ENCODE data around the gene ST8SIA5.

The ST8SIA5 gene

DNA sequence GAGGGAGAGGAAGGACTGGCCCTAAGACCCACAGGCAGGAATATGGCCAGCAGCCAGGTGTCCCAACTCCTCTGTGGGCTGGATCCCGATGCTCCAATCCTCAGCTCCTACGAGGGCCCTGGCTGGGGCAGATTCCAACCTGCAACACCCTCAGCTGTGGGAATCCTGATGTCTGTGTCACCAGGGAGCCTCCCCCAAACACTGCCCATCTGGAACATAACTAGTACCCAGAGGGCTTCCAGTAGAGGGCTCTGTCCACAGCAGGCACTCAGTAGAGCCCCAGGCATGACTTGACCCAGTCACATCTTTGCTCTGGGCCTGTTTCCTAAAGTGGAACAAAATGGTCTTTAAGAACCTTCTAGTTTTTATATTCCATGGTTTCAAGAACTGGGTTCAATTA is 79.2 kb downstream of the ST8SIA5 start:
- Histone ChIP-seq H3K4me3 (ENCODE audit: control insufficient read depth in 1 of 7, extremely low read depth in 1 of 7, insufficient read depth in 4 of 7, low read depth in 2 of 7, low read length in 6 of 7) (no peak overlapping the region), H3K27me3 (replicated peaks in 2 of 5; ENCODE audit: control insufficient read depth in 4 of 5, insufficient read depth in 5 of 5, low read length in 4 of 5) (peaks cover 0 to 39% (median 11%) of the 10 kb centered on the region in 5 experiments), H3K36me3 (ENCODE audit: control insufficient read depth in 4 of 4, insufficient read depth in 4 of 4, low read length in 3 of 4) (no peaks in the 10 kb centered on the region), H3K27ac (ENCODE audit: insufficient read depth in 1 of 2, low read depth in 1 of 2, low read length in 2 of 2, poor library complexity in 1 of 2, severe bottlenecking in 2 of 2) (no peak overlapping the region), H3K9me3 (ENCODE audit: control extremely low read depth in 1 of 5, control insufficient read depth in 4 of 5, insufficient read depth in 2 of 5, low read depth in 1 of 5, low read length in 4 of 5) (peaks cover 0 to 4% (median 0%) of the 10 kb centered on the region in 5 experiments), H3K4me1 (ENCODE audit: control extremely low read depth in 1 of 4, control insufficient read depth in 4 of 4, insufficient read depth in 4 of 4, low read length in 3 of 4) (peaks cover 0 to under 1% (median under 1%) of the 10 kb centered on the region in 4 experiments)
- DNase-seq = peak in 1 of 3 donors; percentile 5
- ChIA-PET POLR2A (interaction anchor here (0.6 kb wide), 1 partner anchor 419 kb away, joined by 5 read pairs; no protein-coding TSS in a partner anchor), CTCF (interaction anchor here (1.4 kb wide), 1 partner anchor 21 kb away, joined by 3 read pairs; the partner anchor contains the start of gene LOXHD1)
- 92% methylated on average over 2 of the region's 2 CpGs for WGBS (ENCODE audit: insufficient coverage)

DNA sequence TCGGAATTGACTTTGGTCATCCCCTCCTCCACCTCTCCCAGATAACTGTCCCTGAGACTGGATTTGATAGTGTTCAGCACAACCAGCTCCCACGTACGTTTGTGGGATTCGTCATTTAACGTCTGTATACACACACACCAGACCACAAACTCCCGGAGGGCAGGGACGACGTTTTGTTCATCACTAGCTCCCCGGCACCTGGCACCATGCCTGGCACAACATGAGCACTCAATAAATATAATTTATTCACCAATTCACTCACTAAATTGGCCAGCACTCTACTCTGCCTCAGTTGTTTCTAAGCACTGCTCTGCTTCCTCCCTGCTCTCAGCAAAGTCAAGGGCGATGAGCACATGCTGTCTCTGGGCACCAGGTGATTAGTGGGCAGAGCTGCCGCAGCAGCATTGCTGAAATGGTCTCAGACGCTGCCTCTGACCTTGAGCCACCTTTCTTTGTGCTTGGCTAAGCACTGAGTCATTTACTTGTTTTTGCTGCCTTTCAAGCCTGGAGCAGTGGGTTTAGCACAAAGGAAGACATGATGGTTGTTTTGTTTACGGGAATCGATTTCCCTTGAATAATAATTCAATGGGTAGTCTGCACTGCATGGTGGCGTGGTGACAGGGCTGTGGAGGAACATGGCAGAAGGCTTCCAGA is 80.5 kb downstream of the ST8SIA5 start:
- POLR2A ChIA-PET = no interaction called here
- H3K27ac ChIP-seq (ENCODE audit: insufficient read depth in 1 of 2, low read depth in 1 of 2, low read length in 2 of 2, poor library complexity in 1 of 2, severe bottlenecking in 2 of 2) = no peak overlapping the region
- 88% methylated on average over 15 of the region's 15 CpGs for WGBS (ENCODE audit: insufficient coverage)

DNA sequence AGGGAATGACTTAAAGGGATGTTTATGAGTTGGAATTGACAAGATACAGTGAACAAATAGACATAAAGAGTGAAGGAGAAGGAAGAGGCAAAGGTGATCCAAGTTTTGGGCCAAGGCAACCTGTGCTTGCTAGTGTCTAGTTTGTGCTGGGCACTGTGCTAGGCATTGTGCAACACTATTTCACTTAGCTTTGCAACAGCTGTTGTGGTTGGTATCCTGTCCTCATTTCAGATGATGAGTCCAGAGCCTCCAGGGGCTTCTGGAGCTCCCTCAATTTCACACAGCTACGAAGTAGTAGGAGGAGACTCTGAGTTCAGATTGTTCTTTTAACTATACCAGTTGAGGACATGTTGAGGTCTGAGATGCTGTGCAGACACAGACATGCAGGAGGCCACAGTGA is 81.7 kb downstream of the ST8SIA5 start:
- Histone ChIP-seq H3K36me3 (ENCODE audit: control insufficient read depth in 4 of 4, insufficient read depth in 4 of 4, low read length in 3 of 4) (no peaks in the 10 kb centered on the region), H3K27me3 (replicated peaks in 2 of 5; ENCODE audit: control insufficient read depth in 4 of 5, insufficient read depth in 5 of 5, low read length in 4 of 5) (peaks cover 0 to 53% (median 16%) of the 10 kb centered on the region in 5 experiments), H3K27ac (ENCODE audit: insufficient read depth in 1 of 2, low read depth in 1 of 2, low read length in 2 of 2, poor library complexity in 1 of 2, severe bottlenecking in 2 of 2) (no peak overlapping the region), H3K4me3 (ENCODE audit: control insufficient read depth in 1 of 7, extremely low read depth in 1 of 7, insufficient read depth in 4 of 7, low read depth in 2 of 7, low read length in 6 of 7) (no peak overlapping the region), H3K9me3 (ENCODE audit: control extremely low read depth in 1 of 5, control insufficient read depth in 4 of 5, insufficient read depth in 2 of 5, low read depth in 1 of 5, low read length in 4 of 5) (peaks cover 0 to 4% (median 0%) of the 10 kb centered on the region in 5 experiments), H3K4me1 (ENCODE audit: control extremely low read depth in 1 of 4, control insufficient read depth in 4 of 4, insufficient read depth in 4 of 4, low read length in 3 of 4) (peaks cover 0 to 3% (median under 1%) of the 10 kb centered on the region in 4 experiments)
- DNase-seq = no peak
- 100% methylated on average over 1 of the region's 1 CpG for WGBS (ENCODE audit: insufficient coverage)
- ChIA-PET CTCF (interaction anchor here (0.8 kb wide), 1 partner anchor 529 kb away, joined by 3 read pairs; no protein-coding TSS in a partner anchor), POLR2A (no interaction called here)

More for the DNA sequence above, 80.5 kb downstream of the ST8SIA5 start:
- Histone ChIP-seq H3K4me3 (ENCODE audit: control insufficient read depth in 1 of 7, extremely low read depth in 1 of 7, insufficient read depth in 4 of 7, low read depth in 2 of 7, low read length in 6 of 7) (no peak overlapping the region), H3K9me3 (ENCODE audit: control extremely low read depth in 1 of 5, control insufficient read depth in 4 of 5, insufficient read depth in 2 of 5, low read depth in 1 of 5, low read length in 4 of 5) (peaks cover 0 to 4% (median 0%) of the 10 kb centered on the region in 5 experiments), H3K27me3 (replicated peaks in 2 of 5; ENCODE audit: control insufficient read depth in 4 of 5, insufficient read depth in 5 of 5, low read length in 4 of 5) (peaks cover 0 to 41% (median 16%) of the 10 kb centered on the region in 5 experiments), H3K4me1 (ENCODE audit: control extremely low read depth in 1 of 4, control insufficient read depth in 4 of 4, insufficient read depth in 4 of 4, low read length in 3 of 4) (peaks cover 0 to 3% (median under 1%) of the 10 kb centered on the region in 4 experiments), H3K36me3 (ENCODE audit: control insufficient read depth in 4 of 4, insufficient read depth in 4 of 4, low read length in 3 of 4) (no peaks in the 10 kb centered on the region)
- CTCF ChIA-PET = interaction anchor here (0.7 kb wide), 1 partner anchor 18 kb away, joined by 3 read pairs; no protein-coding TSS in a partner anchor
- no peak for DNase-seq

DNA sequence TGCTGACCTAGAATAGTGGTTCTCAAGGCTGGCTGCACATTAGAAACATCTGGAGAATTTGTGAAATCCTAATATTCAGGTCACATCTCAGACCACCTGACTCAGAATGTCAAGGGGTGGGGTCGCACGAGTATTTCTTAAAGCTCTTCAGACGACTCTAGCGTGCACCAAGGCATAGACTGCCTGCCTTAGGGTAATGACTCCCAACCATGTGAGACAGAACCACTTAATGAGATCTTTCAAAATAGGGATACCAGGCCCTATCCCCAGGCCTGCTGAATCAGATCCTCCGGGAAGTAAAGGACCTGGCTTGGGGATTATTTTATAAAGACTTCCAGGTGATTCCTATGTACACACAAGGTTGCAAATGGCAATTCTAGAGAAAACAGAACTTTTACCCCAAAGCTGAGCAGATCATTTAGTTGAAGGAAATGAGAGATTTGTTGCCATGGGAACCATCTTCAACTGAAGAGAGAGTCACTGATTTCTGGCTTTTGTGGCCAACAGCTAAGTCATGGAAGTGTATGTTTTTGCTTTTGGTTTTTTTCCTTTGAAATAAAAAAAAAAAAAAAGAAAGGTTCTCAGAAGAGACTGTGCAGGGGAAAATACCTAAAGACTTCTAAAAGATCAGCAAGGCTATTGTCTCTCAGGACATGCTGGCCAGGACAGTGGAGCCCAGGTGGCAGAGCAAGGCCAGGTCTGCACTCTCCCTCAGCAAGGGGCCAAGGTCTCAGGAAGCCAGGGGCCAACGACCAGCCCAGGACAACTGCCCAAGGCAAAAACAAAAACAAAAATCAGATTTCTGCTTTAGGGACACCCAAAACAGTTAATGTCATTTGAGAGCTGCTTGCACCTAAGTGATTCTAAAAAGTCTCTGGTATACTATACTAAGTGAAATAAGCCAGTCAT is 84.5 kb downstream of the ST8SIA5 start:
- ChIA-PET POLR2A (no interaction called here), CTCF (interaction anchor here (4.8 kb wide), 1 partner anchor 14 kb away, joined by 23 read pairs; the partner anchor contains the start of gene LOXHD1)
- no peaks in the 10 kb centered on the region for H3K36me3 ChIP-seq (ENCODE audit: control insufficient read depth in 4 of 4, insufficient read depth in 4 of 4, low read length in 3 of 4)
- H3K4me3 ChIP-seq (ENCODE audit: control insufficient read depth in 1 of 7, extremely low read depth in 1 of 7, insufficient read depth in 4 of 7, low read depth in 2 of 7, low read length in 6 of 7) = no peak overlapping the region
- H3K4me1 ChIP-seq (ENCODE audit: control extremely low read depth in 1 of 4, control insufficient read depth in 4 of 4, insufficient read depth in 4 of 4, low read length in 3 of 4) = peaks cover 0 to 3% (median under 1%) of the 10 kb centered on the region in 4 experiments
- 88% methylated on average over 6 of the region's 6 CpGs for WGBS (ENCODE audit: insufficient coverage)
- peaks cover 0 to 64% (median 16%) of the 10 kb centered on the region in 5 experiments for H3K27me3 ChIP-seq (replicated peaks in 2 of 5; ENCODE audit: control insufficient read depth in 4 of 5, insufficient read depth in 5 of 5, low read length in 4 of 5)
- H3K27ac ChIP-seq (ENCODE audit: insufficient read depth in 1 of 2, low read depth in 1 of 2, low read length in 2 of 2, poor library complexity in 1 of 2, severe bottlenecking in 2 of 2) = no peak overlapping the region
- peaks cover 0 to 4% (median 0%) of the 10 kb centered on the region in 5 experiments for H3K9me3 ChIP-seq (ENCODE audit: control extremely low read depth in 1 of 5, control insufficient read depth in 4 of 5, insufficient read depth in 2 of 5, low read depth in 1 of 5, low read length in 4 of 5)
- peak; percentile 40 to 72 (median 64) for DNase-seq

DNA sequence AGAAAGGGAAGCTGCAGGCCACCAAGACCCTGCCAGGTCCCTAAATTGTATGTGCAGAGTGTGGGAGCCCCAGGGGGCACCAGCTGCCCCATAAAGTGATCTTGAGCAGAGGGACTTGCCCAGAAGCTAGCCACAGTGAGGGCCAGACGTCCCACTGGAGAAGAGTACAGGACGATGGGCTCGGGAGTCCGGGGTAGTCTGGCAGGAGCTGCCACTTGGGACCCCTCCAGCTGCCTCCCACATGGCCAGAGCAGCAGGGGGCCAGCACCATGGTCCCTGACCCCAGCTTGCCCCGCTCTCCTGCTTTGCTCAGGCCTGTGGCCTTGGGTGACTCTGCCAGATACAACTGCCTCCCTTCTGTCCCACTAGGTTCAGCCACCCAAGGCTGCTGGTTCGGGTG is 88.2 kb downstream of the ST8SIA5 start:
- CTCF ChIA-PET = interaction anchor here (4.8 kb wide), 1 partner anchor 11 kb away, joined by 23 read pairs; the partner anchor contains the start of gene LOXHD1
- POLR2A ChIA-PET = no interaction called here
- no peak overlapping the region for H3K4me3 ChIP-seq (ENCODE audit: control insufficient read depth in 1 of 7, extremely low read depth in 1 of 7, insufficient read depth in 4 of 7, low read depth in 2 of 7, low read length in 6 of 7)
- H3K27ac ChIP-seq (ENCODE audit: insufficient read depth in 1 of 2, low read depth in 1 of 2, low read length in 2 of 2, poor library complexity in 1 of 2, severe bottlenecking in 2 of 2) = no peak overlapping the region
- peaks cover 0 to 3% (median under 1%) of the 10 kb centered on the region in 4 experiments for H3K4me1 ChIP-seq (ENCODE audit: control extremely low read depth in 1 of 4, control insufficient read depth in 4 of 4, insufficient read depth in 4 of 4, low read length in 3 of 4)
- H3K9me3 ChIP-seq (ENCODE audit: control extremely low read depth in 1 of 5, control insufficient read depth in 4 of 5, insufficient read depth in 2 of 5, low read depth in 1 of 5, low read length in 4 of 5) = no peaks in the 10 kb centered on the region
- no peaks in the 10 kb centered on the region for H3K36me3 ChIP-seq (ENCODE audit: control insufficient read depth in 4 of 4, insufficient read depth in 4 of 4, low read length in 3 of 4)
- 90% methylated on average over 6 of the region's 6 CpGs for WGBS (ENCODE audit: insufficient coverage)
- DNase-seq = no peak
- peaks cover 0 to 38% (median 18%) of the 10 kb centered on the region in 5 experiments for H3K27me3 ChIP-seq (replicated peaks in 2 of 5; ENCODE audit: control insufficient read depth in 4 of 5, insufficient read depth in 5 of 5, low read length in 4 of 5)

DNA sequence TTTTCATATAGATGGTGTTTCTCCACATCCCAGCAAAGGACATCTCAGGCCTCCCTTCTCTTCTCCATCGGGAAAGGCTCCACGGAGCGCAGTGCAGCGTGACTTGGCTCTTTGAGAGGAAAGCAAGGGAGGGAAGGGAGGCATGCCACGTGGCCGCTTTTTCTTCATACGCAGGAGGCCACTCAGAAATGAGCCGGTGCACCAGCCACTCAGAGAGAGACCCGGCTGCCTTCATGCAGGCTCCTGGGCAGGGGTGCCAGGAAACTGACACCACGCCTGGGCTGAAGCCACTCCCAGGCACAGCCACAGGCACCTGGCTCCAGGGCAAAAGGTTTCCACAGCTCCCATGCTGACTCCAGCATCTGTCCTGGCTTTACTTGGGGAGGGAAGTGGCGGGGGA is 88.7 kb downstream of the ST8SIA5 start:
- H3K9me3 ChIP-seq (ENCODE audit: control extremely low read depth in 1 of 5, control insufficient read depth in 4 of 5, insufficient read depth in 2 of 5, low read depth in 1 of 5, low read length in 4 of 5) = peaks cover 0 to 1% (median 0%) of the 10 kb centered on the region in 5 experiments
- ChIA-PET POLR2A (no interaction called here), CTCF (interaction anchor here (2.0 kb wide), 1 partner anchor 10 kb away, joined by 4 read pairs; no protein-coding TSS in a partner anchor)
- H3K36me3 ChIP-seq (ENCODE audit: control insufficient read depth in 4 of 4, insufficient read depth in 4 of 4, low read length in 3 of 4) = no peaks in the 10 kb centered on the region
- peaks cover 0 to 3% (median under 1%) of the 10 kb centered on the region in 4 experiments for H3K4me1 ChIP-seq (ENCODE audit: control extremely low read depth in 1 of 4, control insufficient read depth in 4 of 4, insufficient read depth in 4 of 4, low read length in 3 of 4)
- WGBS (ENCODE audit: insufficient coverage) = 89% methylated on average over 10 of the region's 11 CpGs
- H3K4me3 ChIP-seq (ENCODE audit: control insufficient read depth in 1 of 7, extremely low read depth in 1 of 7, insufficient read depth in 4 of 7, low read depth in 2 of 7, low read length in 6 of 7) = no peak overlapping the region
- peaks cover 0 to 34% (median 16%) of the 10 kb centered on the region in 5 experiments for H3K27me3 ChIP-seq (replicated peaks in 2 of 5; ENCODE audit: control insufficient read depth in 4 of 5, insufficient read depth in 5 of 5, low read length in 4 of 5)
- DNase-seq = no peak
- H3K27ac ChIP-seq (ENCODE audit: insufficient read depth in 1 of 2, low read depth in 1 of 2, low read length in 2 of 2, poor library complexity in 1 of 2, severe bottlenecking in 2 of 2) = no peak overlapping the region

Measured in common myeloid progenitor, CD34-positive (primary cell).